DMS53 treated with DMSO at 0.1 percent for 48 hours (cell line): Measurements from ENCODE around the gene DESI1.
"Not testable (repeated sequence)": the region's sequence is repeated elsewhere in the genome, so short reads cannot be mapped to it uniquely, and the experiment has no call there.

Experiments
- DNase-seq: peaks from one replicate; lab custom pipeline; 2025; ENCODE audit not compliant: unreplicated experiment; lab: John Stamatoyannopoulos, UW

DESI1 gene

DNA sequence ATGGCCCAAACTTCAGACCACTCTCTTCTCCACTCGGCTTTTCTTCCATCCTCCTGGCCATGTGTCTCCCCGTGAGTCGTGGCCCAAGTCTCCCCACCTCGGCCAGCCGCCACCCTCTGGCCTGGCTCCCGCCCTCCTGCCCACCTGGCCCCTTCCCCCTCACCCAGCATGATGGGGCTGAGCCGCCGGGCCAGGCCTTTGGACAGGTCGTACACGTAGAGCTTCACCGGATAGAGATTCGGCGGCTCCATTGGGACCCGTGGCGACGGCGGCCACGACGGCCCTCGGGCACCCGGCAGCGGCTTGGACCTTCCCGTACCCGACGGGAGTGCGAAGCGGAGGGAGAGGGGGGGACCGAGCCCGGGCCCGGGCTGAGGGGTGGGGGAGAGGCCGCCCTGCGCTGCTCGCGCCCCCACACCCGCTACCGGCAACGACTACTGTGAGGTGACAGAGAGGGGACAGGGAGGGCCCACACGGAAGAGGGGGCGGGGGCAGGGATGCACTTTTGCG lies at the start of gene DESI1:
Gene DESI1, minus strand, starts transcription at position 455 of the 510 bp plus-strand sequence. Its CDS starts 204 bp downstream, at position 251.
- DNase-seq = no peak

DNA sequence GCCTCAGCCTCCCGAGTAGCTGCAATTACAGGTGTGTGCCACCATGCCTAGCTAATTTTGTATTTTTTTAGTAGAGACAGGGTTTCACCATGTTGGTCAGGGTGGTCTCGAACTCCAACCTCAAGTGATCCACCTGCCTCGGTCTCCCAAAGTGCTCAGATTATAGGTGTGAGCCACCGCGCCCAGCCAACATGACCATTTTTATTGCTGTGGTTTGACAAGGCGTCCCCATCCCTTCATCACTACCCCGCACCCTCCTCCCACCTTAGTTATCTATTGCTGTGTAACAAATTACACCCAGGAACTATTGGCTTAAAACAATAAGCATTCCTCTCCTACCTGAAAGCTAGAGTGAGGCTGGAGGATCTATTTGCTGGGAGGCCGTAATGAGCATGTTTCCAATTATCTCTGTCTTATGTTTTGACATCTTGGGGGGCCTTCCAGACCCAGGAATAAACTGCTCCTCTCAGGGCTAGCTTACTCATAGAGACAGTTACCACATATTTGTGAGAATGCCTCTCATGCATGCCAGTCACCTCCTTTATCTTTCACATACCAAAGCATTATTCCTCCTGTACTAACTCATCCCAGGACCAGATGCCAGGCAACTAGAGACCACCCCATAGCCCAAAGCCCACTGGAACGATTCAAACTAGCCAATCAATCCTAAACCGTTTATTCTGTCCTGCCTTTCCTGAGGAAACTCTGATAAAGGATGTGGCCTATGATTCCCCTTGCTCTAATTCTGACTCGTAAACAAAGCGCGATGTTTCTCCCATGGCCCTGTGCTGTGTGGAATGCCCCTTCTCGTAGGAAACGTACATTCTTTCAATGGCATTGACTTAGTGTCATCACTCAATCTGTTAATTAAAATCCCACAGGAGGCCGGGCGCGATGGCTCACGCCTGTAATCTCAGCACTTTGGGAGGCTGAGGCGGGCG lies 48.4 kb upstream of the DESI1 start:
- DNase-seq = no peak

DNA sequence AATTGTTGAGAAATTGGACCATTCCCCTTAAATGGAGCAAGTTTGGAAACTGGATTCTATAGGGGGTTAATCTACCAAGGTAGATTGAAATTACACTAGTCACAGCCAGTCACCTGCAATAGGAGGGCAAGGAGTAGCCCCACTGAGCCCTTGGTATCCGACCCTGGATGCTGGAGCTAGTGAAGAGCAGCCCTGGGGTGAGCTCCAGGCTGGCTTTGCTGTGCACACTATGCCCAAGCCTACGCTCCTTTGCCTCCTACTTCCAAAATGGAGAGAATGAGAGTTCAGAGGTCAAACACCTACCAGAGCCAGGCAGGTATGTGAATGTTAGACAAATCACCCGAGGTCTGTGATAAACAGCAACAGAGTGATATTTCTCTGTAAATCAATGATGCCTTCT lies 44.1 kb upstream of the DESI1 start:
- DNase-seq = no peak

DNA sequence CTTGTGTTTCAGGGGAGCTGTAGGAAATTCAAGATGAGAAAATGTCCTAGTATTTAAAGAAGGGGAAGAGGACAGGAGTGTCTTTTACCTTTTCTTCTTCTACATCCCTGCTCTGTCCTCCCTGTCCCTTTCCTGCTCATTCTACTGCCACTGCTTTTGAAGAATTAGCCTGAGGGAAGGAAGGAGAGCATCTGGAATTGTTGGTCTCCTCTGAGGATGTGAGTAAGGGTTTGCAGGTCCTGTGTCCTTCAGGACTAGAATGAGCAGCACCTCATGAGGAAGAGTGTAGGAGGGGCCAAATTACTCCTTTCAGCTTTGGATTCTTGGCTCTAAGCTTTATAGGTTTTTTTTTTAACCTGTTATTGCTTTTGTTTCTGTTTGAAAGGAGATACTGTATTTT lies 43.6 kb upstream of the DESI1 start:
- no peak for DNase-seq

DNA sequence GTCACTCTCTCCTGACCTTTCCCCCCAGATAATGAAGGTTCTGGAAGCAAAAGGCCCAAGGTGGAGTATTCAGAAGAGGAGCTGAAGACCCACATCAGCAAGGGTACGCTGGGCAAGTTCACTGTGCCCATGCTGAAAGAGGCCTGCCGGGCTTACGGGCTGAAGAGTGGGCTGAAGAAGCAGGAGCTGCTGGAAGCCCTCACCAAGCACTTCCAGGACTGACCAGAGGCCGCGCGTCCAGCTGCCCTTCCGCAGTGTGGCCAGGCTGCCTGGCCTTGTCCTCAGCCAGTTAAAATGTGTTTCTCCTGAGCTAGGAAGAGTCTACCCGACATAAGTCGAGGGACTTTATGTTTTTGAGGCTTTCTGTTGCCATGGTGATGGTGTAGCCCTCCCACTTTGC lies 42.8 kb upstream of the DESI1 start:
- DNase-seq = not testable (repeated sequence)

DNA sequence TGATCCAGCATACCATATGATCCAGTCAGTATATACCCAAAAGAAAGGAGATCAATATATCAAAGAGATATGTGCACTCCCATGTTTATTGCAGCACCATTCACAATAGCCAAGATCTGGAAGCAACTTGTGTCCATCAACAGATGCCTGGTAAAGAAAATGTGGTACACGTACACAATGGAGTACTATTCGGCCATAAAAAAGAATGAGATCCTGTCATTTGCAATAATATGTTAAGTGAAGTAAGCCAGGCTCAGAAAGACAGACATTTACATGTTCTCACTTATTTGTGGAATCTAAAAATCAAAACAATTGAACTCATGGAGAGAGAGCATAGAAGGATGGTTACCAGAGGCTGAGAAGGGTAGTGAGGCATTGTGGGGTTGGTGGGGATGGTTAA lies 40.9 kb upstream of the DESI1 start:
- no peak for DNase-seq

DNA sequence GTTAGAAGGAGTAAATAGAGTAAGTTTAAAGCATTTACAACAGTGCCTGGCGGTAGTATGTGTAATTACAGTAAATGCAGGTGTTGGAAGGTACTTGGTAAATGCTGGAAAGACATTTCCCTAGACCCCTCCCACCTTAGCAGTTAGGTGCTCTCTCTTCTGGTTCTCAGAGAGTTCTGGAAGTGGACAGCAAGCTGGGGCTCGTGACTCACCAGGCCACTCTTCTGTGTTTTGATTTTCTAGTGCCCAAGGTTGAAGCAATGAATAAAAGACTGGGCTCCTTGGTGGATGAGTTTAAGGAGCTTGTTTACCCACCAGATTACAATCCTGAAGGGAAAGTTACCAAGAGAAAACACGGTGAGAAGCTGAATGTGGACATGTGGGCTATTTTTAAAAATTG lies 40.2 kb upstream of the DESI1 start:
- DNase-seq = no peak

DNA sequence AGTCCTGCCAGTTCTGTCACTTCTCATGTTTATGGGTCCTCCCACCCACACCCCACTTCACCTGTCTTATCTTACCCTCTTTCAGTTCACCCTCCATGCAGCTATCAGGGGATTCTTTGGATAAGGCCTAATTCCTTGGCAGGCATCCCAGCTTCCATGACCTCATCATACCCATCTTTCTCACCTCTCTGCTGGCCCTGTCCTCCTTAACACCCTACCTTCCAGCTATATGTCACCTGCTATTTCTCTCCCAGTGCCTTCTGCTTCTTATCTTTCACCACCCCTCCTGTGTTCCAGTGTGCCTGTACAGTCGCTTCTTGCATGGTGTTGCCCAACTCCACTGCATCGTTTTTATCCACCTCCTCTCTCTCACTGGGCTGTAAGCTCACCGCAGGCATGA lies 39.6 kb upstream of the DESI1 start:
- no peak for DNase-seq

DNA sequence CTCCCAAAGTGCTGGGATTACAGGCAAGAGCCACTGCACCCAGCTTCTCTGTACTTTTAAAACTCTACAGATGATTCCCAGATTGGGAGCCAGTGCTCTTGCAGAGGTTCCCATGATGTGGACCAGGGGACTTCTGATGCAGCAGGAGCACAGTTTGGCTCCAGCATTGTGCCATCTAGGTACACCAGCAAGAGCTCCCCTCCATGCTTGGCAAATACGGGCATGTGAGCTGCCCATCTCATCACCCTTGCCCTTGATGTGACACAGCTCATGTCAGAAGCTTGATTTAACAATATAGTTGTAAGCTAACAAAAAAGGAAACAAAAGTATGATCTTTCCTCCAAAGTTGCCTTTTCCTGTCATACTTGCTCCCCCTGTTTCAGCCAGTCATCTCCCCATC lies 39.1 kb upstream of the DESI1 start:
- no peak for DNase-seq

DNA sequence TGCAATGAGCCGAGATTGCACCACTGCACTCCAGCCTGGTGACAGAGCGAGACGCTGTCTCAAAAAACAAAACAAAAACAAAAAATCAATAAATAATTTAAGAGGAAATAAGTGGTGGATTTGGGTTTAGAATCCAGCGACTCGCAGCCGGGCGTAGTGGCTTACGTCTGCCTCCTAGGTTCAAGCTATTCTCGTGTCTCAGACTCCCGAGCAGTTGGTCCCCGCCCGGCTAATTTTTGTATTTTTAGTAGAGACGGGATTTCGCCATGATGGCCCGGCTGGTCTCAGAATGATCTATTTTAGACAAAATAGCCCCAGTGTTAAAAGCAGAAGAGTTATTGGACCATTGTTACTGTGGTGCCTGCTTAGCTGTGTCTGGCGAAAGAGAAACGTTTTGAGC lies 38.0 kb upstream of the DESI1 start:
- DNase-seq = no peak

DNA sequence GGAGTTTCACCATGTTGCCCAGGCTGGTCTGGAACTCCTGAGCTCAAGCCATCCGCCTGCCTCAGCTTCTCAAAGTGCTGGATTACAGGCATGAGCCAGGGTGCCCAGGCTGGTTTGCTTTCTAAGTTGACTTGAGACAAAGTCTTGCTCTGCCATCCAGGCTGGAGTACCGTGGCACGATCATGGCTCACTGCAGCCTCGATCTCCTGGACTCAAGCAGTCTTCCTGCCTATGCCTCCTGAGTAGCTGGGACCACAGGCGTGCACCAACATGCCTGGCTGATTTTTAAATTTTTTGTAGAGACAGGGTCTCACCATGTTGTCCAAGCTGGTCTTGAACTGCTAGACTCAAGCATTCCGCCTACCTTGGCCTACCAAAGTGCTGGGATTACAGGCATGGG lies 36.9 kb upstream of the DESI1 start:
- no peak for DNase-seq

DNA sequence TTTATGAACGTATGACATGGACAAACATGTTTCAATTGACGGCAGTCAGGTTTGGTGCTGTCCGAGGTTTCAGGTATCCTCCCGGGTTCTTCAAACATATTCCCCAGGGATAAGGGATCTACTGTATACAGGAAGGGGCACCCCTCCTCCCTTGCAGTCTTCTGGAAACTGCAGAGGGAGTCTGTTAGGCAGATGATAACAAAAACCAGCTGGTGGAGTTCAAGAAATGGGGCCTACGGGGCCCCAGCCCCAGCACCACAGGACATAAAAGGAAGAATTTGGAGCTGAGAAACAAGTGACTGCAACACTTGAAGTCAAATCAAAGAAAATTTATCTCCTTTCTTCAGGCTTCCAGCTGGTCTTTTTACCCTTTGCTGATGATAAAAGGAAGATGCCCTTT lies 35.7 kb upstream of the DESI1 start:
- DNase-seq = no peak

DNA sequence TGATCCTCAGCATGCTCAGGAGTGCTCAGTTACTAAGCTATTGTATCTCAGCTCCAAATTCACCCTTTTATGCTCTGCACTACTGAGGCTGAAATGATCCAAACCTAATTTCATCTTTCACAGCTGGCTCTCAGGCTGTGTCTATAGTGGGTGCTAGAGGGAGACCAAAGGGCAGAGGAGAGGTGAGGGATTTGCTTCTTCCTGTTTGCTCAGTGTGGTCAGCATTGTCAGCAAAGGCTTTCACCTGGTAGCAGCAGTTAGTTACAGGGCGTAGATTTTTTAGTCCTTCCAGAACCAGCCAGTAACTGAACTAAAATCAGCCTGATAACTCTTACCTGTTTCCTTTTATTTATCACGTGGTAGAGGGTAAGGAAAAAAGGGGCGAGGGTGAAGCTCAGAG lies 33.5 kb upstream of the DESI1 start:
- no peak for DNase-seq

DNA sequence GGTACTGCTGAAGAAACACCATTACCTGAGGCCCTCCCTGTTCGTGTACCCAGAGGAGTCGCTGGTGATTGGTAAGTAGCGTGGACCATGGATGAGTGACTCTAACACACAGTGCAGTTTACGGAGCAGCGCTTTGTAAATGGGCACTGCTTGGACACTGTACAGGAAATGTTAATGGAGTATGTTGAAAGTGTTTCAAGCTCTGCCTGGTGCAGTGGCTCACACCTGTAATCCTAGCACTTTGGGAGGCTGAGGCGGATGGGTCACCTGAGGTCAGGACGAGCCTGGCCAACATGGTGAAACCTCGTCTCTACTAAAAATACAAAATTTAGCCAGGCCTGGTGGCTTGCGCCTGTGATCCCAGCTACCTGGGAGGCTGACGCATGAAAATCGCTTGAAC lies 30.0 kb upstream of the DESI1 start:
- DNase-seq = no peak

DNA sequence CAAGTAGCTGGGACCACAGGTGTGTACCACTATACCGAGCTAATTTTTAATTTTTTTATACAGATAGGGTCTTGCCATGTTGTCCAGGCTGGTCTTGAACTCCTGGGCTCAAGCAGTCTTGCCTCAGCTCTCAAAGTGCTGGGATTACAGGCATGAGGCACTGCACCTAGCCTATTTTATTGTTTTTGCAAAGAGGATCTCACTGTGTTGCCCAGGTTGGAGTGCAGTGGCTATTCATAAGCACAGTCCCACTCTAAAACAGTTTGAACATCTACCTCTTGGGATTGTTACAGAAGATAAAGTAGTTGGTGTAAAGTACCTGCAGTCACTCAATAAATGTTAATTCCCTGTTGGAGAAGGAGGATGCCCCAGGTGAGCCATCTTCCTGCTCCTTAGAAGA lies 29.4 kb upstream of the DESI1 start:
- no peak for DNase-seq

DNA sequence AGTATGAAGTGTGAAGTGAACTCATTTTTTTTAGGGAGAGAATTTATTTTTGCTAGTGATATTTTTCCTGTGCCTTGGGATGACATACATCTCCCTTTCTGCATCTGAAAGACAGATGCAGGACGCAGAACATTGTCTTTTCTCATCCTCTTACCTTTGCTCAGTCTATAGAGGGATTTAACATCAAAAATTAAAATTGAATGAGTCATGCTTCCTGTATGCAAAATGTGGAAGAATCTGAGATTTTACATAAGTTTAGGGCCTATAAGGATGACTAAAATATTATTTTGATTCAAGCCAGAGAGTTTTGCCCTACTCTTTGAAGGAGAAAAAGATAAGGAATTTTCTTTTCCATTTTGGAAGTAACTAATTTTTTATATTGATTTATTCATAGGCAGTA lies 27.6 kb upstream of the DESI1 start:
- DNase-seq = no peak

DNA sequence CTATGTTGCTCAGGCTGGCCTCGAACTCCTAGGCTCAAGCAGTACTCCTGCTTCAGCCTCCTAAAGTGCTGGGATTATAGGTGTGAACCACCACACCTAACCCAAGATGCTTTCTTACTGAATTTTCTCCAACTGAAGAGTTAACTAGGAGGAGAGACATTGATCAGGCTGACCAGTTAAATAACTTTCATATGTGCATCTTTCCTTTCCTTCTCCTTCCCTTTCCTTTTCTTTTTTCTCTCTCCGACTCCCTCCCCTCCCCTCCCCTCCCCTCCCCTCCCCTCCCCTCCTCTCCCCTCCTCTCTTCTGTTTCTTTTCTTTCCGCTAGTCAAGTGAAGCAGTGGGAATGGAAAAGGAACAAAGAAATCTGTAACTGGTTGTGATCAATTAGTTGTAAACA lies 26.9 kb upstream of the DESI1 start:
- DNase-seq = no peak

DNA sequence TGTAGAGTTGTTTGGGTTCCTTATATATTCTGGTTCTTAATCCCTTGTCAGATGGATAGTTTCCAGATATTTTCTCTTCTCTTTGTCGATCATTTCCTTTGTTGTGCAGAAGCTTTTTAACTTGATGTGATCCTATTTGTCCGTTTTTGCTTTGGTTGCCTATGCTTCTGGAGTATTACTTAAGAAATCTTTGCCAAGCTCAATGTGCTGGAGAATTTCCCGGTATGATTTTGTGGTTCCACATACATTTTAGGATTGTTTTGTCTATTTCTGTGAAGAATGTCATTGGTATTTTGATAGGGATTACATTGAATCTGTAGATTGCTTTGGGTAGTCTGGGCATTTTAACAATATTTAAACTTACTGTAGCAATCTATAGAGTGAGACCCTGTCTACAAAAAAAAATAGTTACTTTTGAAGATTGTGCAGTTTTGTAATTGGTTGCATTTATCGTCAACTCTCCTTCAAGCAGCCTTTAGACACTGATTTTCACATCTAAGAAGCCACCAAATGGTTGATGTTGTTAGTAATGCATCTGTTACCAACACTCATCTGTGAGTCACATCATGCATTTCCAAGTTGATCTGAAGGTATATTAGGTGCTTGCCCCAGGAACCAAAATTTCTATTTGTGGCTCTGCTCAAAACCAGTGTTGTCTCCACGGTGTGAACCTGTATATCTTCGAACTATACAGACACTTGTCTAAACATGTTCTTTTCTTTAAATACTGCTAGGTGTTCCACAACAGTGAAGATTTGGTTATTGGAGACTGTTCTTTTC lies 21.7 kb upstream of the DESI1 start:
- DNase-seq = no peak

DNA sequence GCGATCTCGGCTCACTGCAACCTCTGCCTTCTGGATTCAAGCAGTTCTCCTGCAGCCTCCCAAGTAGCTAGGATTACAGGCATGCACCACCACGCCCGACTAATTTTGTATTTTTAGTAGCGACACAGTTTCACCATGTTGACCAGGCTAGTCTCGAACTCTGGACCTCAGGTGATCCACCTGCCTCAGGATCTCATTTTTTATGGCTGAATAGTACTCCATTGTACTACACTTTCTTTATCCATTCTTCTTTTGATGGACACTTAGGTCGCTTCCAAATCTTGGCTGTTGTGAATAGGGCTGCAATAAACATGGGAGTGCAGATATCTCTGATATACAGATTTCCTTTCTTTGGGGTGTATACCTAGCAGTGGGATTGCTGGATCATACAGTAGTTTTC lies 21.0 kb upstream of the DESI1 start:
- no peak for DNase-seq

DNA sequence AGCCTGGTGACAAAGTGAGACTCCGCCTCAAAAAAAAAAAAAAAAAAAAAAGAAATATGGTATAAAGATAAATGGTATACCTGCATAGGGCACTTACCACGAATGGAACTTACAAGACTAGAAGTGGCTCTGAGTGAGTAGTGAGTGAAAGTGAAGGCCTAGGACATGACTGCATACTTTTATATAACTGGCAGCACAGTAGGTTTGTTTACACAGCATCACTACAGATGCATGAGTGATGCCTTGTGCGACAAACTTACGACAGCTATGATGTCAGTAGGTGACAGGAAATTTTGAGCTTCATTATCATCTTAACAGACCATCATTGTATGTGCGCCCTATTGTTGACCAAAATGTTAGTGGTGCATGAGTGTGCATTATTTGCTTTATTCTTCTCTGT lies 17.9 kb upstream of the DESI1 start:
- peak; percentile 45 for DNase-seq

DNA sequence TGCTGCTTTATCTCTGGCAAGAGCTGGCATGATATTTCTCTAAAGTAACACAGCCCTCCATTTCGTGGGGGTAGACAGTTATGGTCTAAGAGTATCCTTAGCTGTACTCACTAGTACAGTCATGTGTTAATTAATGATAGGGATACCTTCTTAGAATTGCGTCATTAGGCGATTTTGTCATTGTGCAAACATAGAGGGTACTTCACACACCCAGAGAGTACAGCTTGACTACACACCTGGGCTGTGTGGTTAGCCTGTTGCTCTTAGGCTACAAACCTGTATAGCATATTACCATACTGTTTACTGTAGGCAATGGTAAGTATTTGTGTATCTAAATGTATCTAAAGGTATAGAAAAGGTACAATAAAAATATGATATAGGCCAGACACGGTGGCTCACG lies 17.3 kb upstream of the DESI1 start:
- peak; percentile 86 for DNase-seq

DNA sequence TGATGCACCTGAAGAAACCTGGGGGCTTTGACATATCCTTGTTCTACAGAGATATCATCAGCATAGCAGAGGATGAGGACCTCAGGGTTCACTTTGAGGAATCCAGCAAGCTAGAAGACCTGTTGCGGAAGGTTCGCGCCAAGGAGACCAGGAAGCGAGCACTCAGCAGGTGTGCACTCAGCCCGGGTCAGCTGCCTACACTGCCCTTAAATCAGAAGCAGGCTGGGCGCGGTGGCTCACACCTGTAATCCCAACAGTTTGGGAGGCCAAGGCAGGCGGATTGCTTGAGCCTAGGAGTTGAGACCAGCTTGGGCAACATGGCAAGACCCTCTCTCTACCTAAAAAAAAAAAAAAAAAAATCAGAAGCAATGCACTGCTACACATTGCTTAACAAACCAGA lies 16.8 kb upstream of the DESI1 start:
- not testable (repeated sequence) for DNase-seq
